ENCODE results near the gene CELA3A. TPM values are rescaled to one million over a fixed set of nuclear protein-coding genes. Genes with fewer than 3 reads are reported as not detected.

CELA3A gene
- total and polyA plus RNA-seq, 2 of the 13 experiments (the other 11 are each of a cell fraction or from before 2014, with no cell fraction given): 0.09 TPM; not detected in 1

- no peak for TF ChIP-seq ZNF672 (CRISPR knock-in tag; IDR thresholded peaks at IDR 0.05)
- TF ChIP-seq NRL (CRISPR knock-in tag; IDR thresholded peaks at IDR 0.05; ENCODE audit: borderline replicate concordance): no peak
- no peak for TF ChIP-seq MXD1 (CRISPR knock-in tag; IDR thresholded peaks at IDR 0.05)
- no peak; the same call in 1 of the 2 replicates for TF ChIP-seq GZF1 (CRISPR knock-in tag; IDR thresholded peaks at IDR 0.05)
- no peak; the same call in 1 of the 2 replicates for TF ChIP-seq SMYD3 (CRISPR knock-in tag; IDR thresholded peaks at IDR 0.05)
- no peak for TF ChIP-seq IKZF1 (IDR thresholded peaks at IDR 0.05)
- peak; percentile 82 for TF ChIP-seq HOXA3 (CRISPR knock-in tag; IDR thresholded peaks at IDR 0.05)
- TF ChIP-seq REL (CRISPR knock-in tag; conservative IDR thresholded peaks at IDR 0.05): no peak; the same call in 1 of the 2 replicates
- 0 out of 2 replicates have a peak, but pooled peaks have one; percentile 2 for TF ChIP-seq ZNF747 (CRISPR knock-in tag; IDR thresholded peaks at IDR 0.05; ENCODE audit: borderline replicate concordance)
- TF ChIP-seq LCORL (IDR thresholded peaks at IDR 0.05): no peak
- TF ChIP-seq LCORL (CRISPR knock-in tag; IDR thresholded peaks at IDR 0.05): no peak
- peak; percentile 19; the same call in 1 of the 2 replicates for TF ChIP-seq RARA (CRISPR knock-in tag; IDR thresholded peaks at IDR 0.05)
- 0 out of 2 replicates have a peak, but pooled peaks have one; percentile 27 for TF ChIP-seq ZBTB42 (CRISPR knock-in tag; IDR thresholded peaks at IDR 0.05)
- peak; percentile 92 for TF ChIP-seq ZFP91 (CRISPR knock-in tag; IDR thresholded peaks at IDR 0.05; ENCODE audit: borderline replicate concordance)
- TF ChIP-seq THRA (CRISPR knock-in tag; IDR thresholded peaks at IDR 0.05; ENCODE audit: borderline replicate concordance): peak; percentile 40; the same call in 1 of the 2 replicates
- TF ChIP-seq NFKB2 (CRISPR knock-in tag; IDR thresholded peaks at IDR 0.05; ENCODE audit: borderline replicate concordance): peak; percentile 48; the same call in 1 of the 2 replicates
- no peak for TF ChIP-seq NFAT5 (CRISPR knock-in tag; IDR thresholded peaks at IDR 0.05)
- no peak for TF ChIP-seq ZNF615 (CRISPR knock-in tag; IDR thresholded peaks at IDR 0.05; ENCODE audit: borderline replicate concordance)
- TF ChIP-seq ZNF773 (CRISPR knock-in tag; IDR thresholded peaks at IDR 0.05; ENCODE audit: borderline replicate concordance): no peak
- TF ChIP-seq ZBTB7A (CRISPR knock-in tag; IDR thresholded peaks at IDR 0.05): peak; percentile 45; the same call in 1 of the 2 replicates
- no peak for TF ChIP-seq ZNF576 (CRISPR knock-in tag; IDR thresholded peaks at IDR 0.05)
These were observed 24.1 kb downstream of the CELA3A start (continued) for GRCh38 chr1:22025368-22026155.
